Esophagus (tissue), 2 donors: ENCODE data around the gene RNF215. TPM values are rescaled to one million over a fixed set of nuclear protein-coding genes. Genes with fewer than 3 reads are reported as not detected.

Experiments
- H3K27ac ChIP-seq, 2 donors: one replicate each; pipeline ENCODE4 v1.5.1; 2013; ENCODE audit warnings: low read depth in 2 of 2, mild to moderate bottlenecking in 2 of 2, inconsistent platforms in 1 of 2, low read length in 1 of 2, moderate library complexity in 1 of 2
- H3K27me3 ChIP-seq, 2 donors: one replicate each; pipeline ENCODE4 v1.6.1; 2013; ENCODE audit warnings: low read length in 2 of 2, control low read depth in 1 of 2, mild to moderate bottlenecking in 1 of 2; ENCODE audit not compliant: insufficient read depth in 2 of 2, control insufficient read depth in 1 of 2
- H3K36me3 ChIP-seq, 2 donors: one replicate each; pipeline ENCODE4 v1.6.1; 2013; ENCODE audit warnings: low read length in 1 of 2; ENCODE audit not compliant: control insufficient read depth in 2 of 2, insufficient read depth in 2 of 2
- H3K4me1 ChIP-seq, 2 donors: one replicate each; pipeline ENCODE4 v1.6.1; 2013; ENCODE audit warnings: low read length in 1 of 2; ENCODE audit not compliant: control insufficient read depth in 2 of 2, insufficient read depth in 2 of 2
- H3K4me3 ChIP-seq, 2 donors: one replicate each; pipeline ENCODE4 v1.5.1; 2013; ENCODE audit warnings: low read length in 2 of 2, mild to moderate bottlenecking in 2 of 2, low read depth in 1 of 2, moderate library complexity in 1 of 2
- H3K9me3 ChIP-seq, 2 donors: one replicate each; pipeline ENCODE4 v1.6.1; 2013; ENCODE audit warnings: mild to moderate bottlenecking in 2 of 2, low read depth in 1 of 2, low read length in 1 of 2, moderate library complexity in 1 of 2; ENCODE audit not compliant: control insufficient read depth in 2 of 2, insufficient read depth in 1 of 2
- WGBS, 2 donors: extraction: QIAGEN DNeasy Blood & Tissue Kit; methylation state at CpG; one replicate each; pipeline ENCODE4 v1.1.7; 2013; 5-methylcytosine and 5-hydroxymethylcytosine counted together
- polyA plus RNA-seq, 2 donors: library from polyadenylated mRNA; stranded (reverse); fragments of 200-250 nt; gene quantifications; one replicate each; pipeline ENCODE4 v1.2.3, GENCODE V29; 2013
- donor health status: healthy with polysubstance abuse.
- donor health status: Bipolar disorder and iron deficiency.

Gene RNF215
- polyA plus RNA-seq, 2 donors = 5.2 to 7.3 TPM

DNA sequence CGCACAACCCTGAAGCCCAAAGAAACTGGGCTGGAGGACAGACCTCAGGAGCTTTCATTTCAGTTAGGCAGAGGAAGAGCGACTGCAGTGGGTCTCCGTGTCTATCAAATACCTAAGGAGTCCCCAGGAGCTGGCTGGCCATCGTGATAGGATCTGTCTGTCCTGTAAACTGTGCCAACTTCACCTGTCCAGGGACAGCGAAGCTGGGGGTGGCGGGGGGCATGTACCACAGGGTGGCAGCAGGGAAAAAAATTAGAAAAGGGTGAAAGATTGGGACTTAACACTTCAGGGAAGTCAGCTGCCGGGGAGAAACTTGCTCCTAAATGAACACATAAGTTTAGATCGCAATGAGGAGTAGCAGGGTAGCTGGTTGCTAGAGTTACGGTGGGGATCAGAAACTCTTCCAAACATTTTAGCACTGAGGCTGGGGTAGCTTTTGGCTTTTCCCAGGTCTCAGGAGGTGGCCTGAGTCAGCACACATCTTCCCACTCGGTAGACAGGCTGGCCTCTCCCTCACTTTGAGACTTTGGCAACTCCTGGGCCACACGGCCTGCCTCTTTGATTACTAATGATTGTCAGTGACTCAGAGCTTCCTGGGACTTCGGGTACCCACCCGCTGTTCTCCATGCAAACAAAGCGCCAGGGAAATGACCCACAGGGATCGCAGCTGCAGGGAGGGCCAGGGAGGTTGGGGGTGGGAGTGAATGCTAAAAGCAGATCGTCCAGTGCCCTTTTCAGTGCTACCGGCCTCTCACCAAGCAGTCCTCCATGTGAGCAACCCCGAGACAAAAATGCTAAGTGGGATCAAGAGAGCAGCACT, 35.5 kb upstream of the RNF215 start:
- 26 to 29% methylated on average over 18 of the region's 18 CpGs for WGBS, 2 donors
- Histone ChIP-seq H3K9me3 (no peaks in the 10 kb centered on the region), H3K4me1 (peaks cover 0 to 22% of the 10 kb centered on the region in 2 donors), H3K27me3 (no peaks in the 10 kb centered on the region), H3K27ac (peak overlapping the region; percentile 97), H3K4me3 (peak overlapping the region; percentile 52 to 54), H3K36me3 (peaks cover 0 to 10% of the 10 kb centered on the region in 2 donors)

DNA sequence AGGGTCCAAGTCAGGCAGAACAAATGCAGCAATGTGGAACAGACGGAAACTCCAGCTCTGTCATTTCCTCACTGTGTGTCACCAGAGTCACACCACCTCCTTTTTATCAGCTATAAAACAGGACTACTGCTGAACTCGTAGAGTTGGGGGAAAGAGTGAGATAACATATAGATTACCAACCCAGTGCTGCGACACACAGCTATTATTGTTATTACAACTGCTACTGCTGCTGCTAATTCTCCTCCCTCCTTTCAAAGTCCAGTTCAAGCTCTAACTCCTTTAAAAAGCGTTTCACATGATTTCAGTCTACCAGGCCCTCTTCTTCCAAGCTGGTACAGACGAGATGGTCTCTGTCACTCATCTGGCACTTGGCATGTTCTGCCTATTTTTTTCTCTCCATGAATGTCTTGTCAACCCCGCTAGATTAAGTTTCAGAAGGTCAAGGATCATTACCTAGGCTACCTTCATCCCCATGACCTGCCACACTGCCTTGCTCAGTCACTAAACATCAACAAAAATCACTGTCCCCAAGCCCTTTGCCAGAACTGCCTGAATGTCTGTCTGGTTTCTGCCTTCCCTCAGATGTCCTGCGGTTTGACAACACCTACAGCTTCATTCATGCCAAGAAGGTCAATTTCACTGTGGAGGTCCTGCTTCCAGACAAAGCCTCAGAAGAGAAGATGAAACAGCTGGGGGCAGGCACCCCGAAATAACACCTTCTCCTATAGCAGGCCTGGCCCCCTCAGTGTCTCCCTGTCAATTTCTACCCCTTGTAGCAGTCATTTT, 34.7 kb upstream of the RNF215 start:
- H3K27me3 ChIP-seq = no peaks in the 10 kb centered on the region
- 64 to 69% methylated on average over 8 of the region's 8 CpGs for WGBS, 2 donors
- H3K9me3 ChIP-seq = no peaks in the 10 kb centered on the region
- H3K4me3 ChIP-seq = peak overlapping the region in 1 of 2 donors; percentile 52
- peak overlapping the region; percentile 97 for H3K27ac ChIP-seq
- H3K4me1 ChIP-seq = peaks cover 0 to 17% of the 10 kb centered on the region in 2 donors
- peaks cover 0 to 12% of the 10 kb centered on the region in 2 donors for H3K36me3 ChIP-seq

- peaks cover 6 to 19% of the 10 kb centered on the region in 2 donors for H3K36me3 ChIP-seq
- peak overlapping the region; percentile 85 to 87 for H3K27ac ChIP-seq
- peaks cover 0 to 12% of the 10 kb centered on the region in 2 donors for H3K4me1 ChIP-seq
- 41 to 51% methylated on average over 6 of the region's 6 CpGs for WGBS, 2 donors
- no peak overlapping the region for H3K4me3 ChIP-seq
- H3K27me3 ChIP-seq = no peaks in the 10 kb centered on the region
- no peaks in the 10 kb centered on the region for H3K9me3 ChIP-seq
These were observed 33.3 kb upstream of the RNF215 start for GRCh38 chr22:30420347-30421125.

DNA sequence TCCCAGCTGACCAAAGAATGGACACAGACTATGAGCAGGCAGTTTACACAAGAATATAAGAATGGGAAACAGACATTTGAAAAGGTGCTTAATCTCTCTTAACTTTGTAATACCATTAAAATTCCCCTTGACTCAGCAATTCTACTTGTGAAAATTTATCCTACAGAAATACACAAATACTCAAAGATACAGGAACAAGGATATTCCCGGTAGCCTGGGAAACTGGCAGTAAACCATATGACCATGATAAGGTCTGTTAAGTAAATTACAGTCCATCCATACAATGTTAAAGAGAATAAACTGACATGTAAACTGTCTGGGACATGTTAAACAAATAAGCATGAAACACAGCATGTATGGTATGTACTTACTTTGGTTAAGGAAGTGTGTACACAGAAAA, 29.6 kb upstream of the RNF215 start:
- peak overlapping the region in 1 of 2 donors; percentile 52 for H3K27ac ChIP-seq
- 59 to 75% methylated on average over 1 of the region's 1 CpG for WGBS, 2 donors
- no peaks in the 10 kb centered on the region for H3K9me3 ChIP-seq
- no peak overlapping the region for H3K4me3 ChIP-seq
- H3K27me3 ChIP-seq = no peaks in the 10 kb centered on the region
- peaks cover 0 to 1% of the 10 kb centered on the region in 2 donors for H3K4me1 ChIP-seq
- H3K36me3 ChIP-seq = peaks cover 6 to 31% of the 10 kb centered on the region in 2 donors

- Histone ChIP-seq H3K27ac (peak overlapping the region in 1 of 2 donors; percentile 52), H3K36me3 (peaks cover 6 to 33% of the 10 kb centered on the region in 2 donors), H3K27me3 (no peaks in the 10 kb centered on the region), H3K9me3 (no peaks in the 10 kb centered on the region), H3K4me1 (peaks cover 0 to 2% of the 10 kb centered on the region in 2 donors), H3K4me3 (no peak overlapping the region)
- 50 to 52% methylated on average over 2 of the region's 2 CpGs for WGBS, 2 donors
These were observed 29.2 kb upstream of the RNF215 start for GRCh38 chr22:30416403-30416802.

DNA sequence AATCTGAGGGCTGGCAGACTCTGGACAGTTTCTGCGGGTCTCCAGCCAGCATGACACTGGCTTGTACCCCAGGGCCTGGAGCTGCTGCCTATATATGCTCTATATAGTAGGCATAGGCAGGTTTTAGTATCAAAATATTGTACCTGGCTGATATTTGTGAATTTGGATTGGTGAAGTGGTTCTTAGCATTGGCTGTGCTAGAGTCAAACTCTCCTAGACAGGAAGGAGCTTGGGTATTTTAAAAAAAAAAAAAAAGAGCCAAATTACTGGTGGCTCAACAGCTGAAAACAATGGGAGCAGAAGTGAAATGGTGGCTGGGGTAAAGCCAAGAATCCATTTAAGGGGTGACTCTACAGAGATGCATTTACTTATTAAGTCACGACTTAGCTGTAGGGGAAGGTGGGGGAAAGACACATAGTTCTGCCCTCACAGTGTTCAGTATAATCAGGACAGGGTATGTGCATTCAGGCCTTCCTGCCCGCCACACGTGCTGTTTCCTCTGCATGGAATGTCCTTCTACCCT, 27.4 kb upstream of the RNF215 start:
- 76 to 80% methylated on average over 4 of the region's 4 CpGs for WGBS, 2 donors
- no peaks in the 10 kb centered on the region for H3K9me3 ChIP-seq
- H3K27me3 ChIP-seq = no peaks in the 10 kb centered on the region
- no peak overlapping the region for H3K4me3 ChIP-seq
- H3K36me3 ChIP-seq = peaks cover 6 to 36% of the 10 kb centered on the region in 2 donors
- H3K27ac ChIP-seq = no peak overlapping the region
- H3K4me1 ChIP-seq = peaks cover 0 to 2% of the 10 kb centered on the region in 2 donors

- Histone ChIP-seq H3K27me3 (no peaks in the 10 kb centered on the region), H3K36me3 (peaks cover 6 to 40% of the 10 kb centered on the region in 2 donors), H3K4me3 (no peak overlapping the region), H3K9me3 (no peaks in the 10 kb centered on the region), H3K27ac (peak overlapping the region in 1 of 2 donors; percentile 6), H3K4me1 (peaks cover 0 to 2% of the 10 kb centered on the region in 2 donors)
- WGBS, 2 donors = 67 to 70% methylated on average over 5 of the region's 5 CpGs
These were observed 26.7 kb upstream of the RNF215 start for GRCh38 chr22:30413745-30414524.

DNA sequence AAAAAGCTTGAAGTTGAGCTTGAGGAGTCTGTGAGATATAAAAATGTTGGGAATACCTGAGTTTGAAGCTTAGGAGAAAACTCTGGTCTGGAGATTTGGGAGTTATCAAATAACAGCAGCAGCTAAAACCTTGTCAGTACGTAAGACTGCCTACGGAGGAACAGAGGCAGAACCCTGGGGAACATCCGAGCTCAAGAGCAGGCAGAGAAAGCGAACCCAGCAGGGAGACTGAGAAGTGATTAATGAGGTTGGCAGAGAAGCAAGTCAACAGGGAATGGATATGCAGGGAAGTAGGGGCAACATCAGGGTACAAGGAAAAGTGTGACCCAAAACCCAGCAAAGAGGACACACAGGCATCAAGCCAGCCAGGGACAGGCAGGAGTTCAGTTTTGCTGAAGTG, 25.8 kb upstream of the RNF215 start:
- no peak overlapping the region for H3K27ac ChIP-seq
- 83 to 89% methylated on average over 4 of the region's 4 CpGs for WGBS, 2 donors

More for the DNA sequence above, 25.8 kb upstream of the RNF215 start:
- peaks cover 0 to 2% of the 10 kb centered on the region in 2 donors for H3K4me1 ChIP-seq
- no peaks in the 10 kb centered on the region for H3K27me3 ChIP-seq
- H3K4me3 ChIP-seq = no peak overlapping the region
- H3K9me3 ChIP-seq = no peaks in the 10 kb centered on the region
- H3K36me3 ChIP-seq = peaks cover 6 to 43% of the 10 kb centered on the region in 2 donors
